ENCODE data around the gene VTA1. TPM values are rescaled to one million over a fixed set of nuclear protein-coding genes. Genes with fewer than 3 reads are reported as not detected.
"Not testable (repeated sequence)": the region's sequence is repeated elsewhere in the genome, so short reads cannot be mapped to it uniquely, and the experiment has no call there.

Gene VTA1
- total and polyA plus RNA-seq, 11 donors, result 14.3 to 56.6 (median 41.0) TPM

GRCh38 chr6:142185641-142186040 lies 38.6 kb downstream of the VTA1 start:
- Histone ChIP-seq H3K27me3 (no peaks in the 10 kb centered on the region), H3K27ac (no peak overlapping the region), H3K9me3 (no peaks in the 10 kb centered on the region), H3K4me3 (no peak overlapping the region), H3K4me1 (peaks cover 0 to 19% (median 9%) of the 10 kb centered on the region in 12 donors), H3K36me3 (peaks cover 0 to 18% (median 14%) of the 10 kb centered on the region in 9 donors)
- ATAC-seq (no peak), DNase-seq (no peak)
- intact Hi-C loops (cut with DNase I), result loop anchor here in 1 of 10 donors (5.0 kb wide), 1 partner anchor 33 kb away; no protein-coding TSS in a partner anchor
- WGBS, 4 donors, result 92 to 96% (median 94%) methylated on average over 1 of the region's 1 CpG
- no peak for TF ChIP-seq POLR2A (IDR thresholded peaks at IDR 0.05)
- TF ChIP-seq CTCF (IDR thresholded peaks at IDR 0.05), result no peak

GRCh38 chr6:142187209-142187608 lies 40.1 kb downstream of the VTA1 start:
- H3K27ac ChIP-seq, result peak overlapping the region in 4 of 12 donors; percentile 8 to 33 (median 16)
- peaks cover 0 to 22% (median 15%) of the 10 kb centered on the region in 9 donors for H3K36me3 ChIP-seq
- peaks cover 0 to 19% (median 9%) of the 10 kb centered on the region in 12 donors for H3K4me1 ChIP-seq
- intact Hi-C loops (cut with DNase I), result loop anchor here in 1 of 10 donors (5.0 kb wide), 1 partner anchor 35 kb away; no protein-coding TSS in a partner anchor
- TF ChIP-seq POLR2A (IDR thresholded peaks at IDR 0.05) (no peak), CTCF (IDR thresholded peaks at IDR 0.05) (no peak)
- peak; percentile 26 to 87 (median 83) for ATAC-seq
- no peaks in the 10 kb centered on the region for H3K9me3 ChIP-seq
- WGBS, 4 donors, result 17 to 27% (median 18%) methylated on average over 1 of the region's 1 CpG
- no peak overlapping the region for H3K4me3 ChIP-seq
- DNase-seq, result peak in 4 of 5 donors; percentile 20 to 79 (median 53)
- no peaks in the 10 kb centered on the region for H3K27me3 ChIP-seq

- intact Hi-C loops (cut with DNase I), result loop anchor here in 1 of 10 donors (5.0 kb wide), 1 partner anchor 36 kb away; no protein-coding TSS in a partner anchor
Measured at GRCh38 chr6:142188341-142188740, 41.3 kb downstream of the VTA1 start.

GRCh38 chr6:142189057-142189456 lies 42.0 kb downstream of the VTA1 start:
- H3K36me3 ChIP-seq, result peaks cover 0 to 25% (median 15%) of the 10 kb centered on the region in 9 donors
- TF ChIP-seq POLR2A (IDR thresholded peaks at IDR 0.05) (no peak), CTCF (IDR thresholded peaks at IDR 0.05) (no peak)
- no peak overlapping the region for H3K27ac ChIP-seq
- H3K4me1 ChIP-seq, result peaks cover 0 to 15% (median 9%) of the 10 kb centered on the region in 12 donors
- no peak overlapping the region for H3K4me3 ChIP-seq
- no peaks in the 10 kb centered on the region for H3K9me3 ChIP-seq
- intact Hi-C loops (cut with DNase I), result loop anchor here in 1 of 10 donors (5.0 kb wide), 1 partner anchor 37 kb away; no protein-coding TSS in a partner anchor
- no peaks in the 10 kb centered on the region for H3K27me3 ChIP-seq
- no peak for ATAC-seq
- no peak for DNase-seq
- 60 to 87% (median 83%) methylated on average over 2 of the region's 2 CpGs for WGBS, 4 donors

More at GRCh38 chr6:142188341-142188740, 41.3 kb downstream of the VTA1 start:
- H3K4me3 ChIP-seq, ATAC-seq, H3K9me3 ChIP-seq, H3K27ac ChIP-seq, DNase-seq, H3K27me3 ChIP-seq: not testable (repeated sequence)
- H3K4me1 ChIP-seq, result peaks cover 0 to 15% (median 9%) of the 10 kb centered on the region in 12 donors
- peaks cover 0 to 22% (median 15%) of the 10 kb centered on the region in 9 donors for H3K36me3 ChIP-seq
- peak in 2 of 12 donors; percentile 25 to 26 for TF ChIP-seq CTCF (IDR thresholded peaks at IDR 0.05)
- 97 to 98% (median 98%) methylated on average over 8 of the region's 8 CpGs for WGBS, 4 donors
